Kidney (tissue), 14 donors: ENCODE results near the gene NIT2. TPM values are rescaled to one million over a fixed set of nuclear protein-coding genes. Genes with fewer than 3 reads are reported as not detected.
"Not testable (repeated sequence)": the region's sequence is repeated elsewhere in the genome, so short reads cannot be mapped to it uniquely, and the experiment has no call there.

Experiments
- DNase-seq, 5 donors: peaks; one replicate each; pipeline ENCODE4 v3.0.0-alpha.2; 2013 to 2020
- FAIRE-seq: peaks from 2 replicates; lab custom pipeline; 2012; peaks lifted over from hg19 to GRCh38; lab: Jason Lieb, UNC
- H3K27ac ChIP-seq, 2 donors: one replicate each; pipeline ENCODE4 v1.7.0; 2013; ENCODE audit warnings: low read depth in 2 of 2, low read length in 2 of 2, inconsistent platforms in 1 of 2
- H3K27me3 ChIP-seq: one replicate; pipeline ENCODE4 v1.7.1; 2013; ENCODE audit warnings: low read length, inconsistent platforms; ENCODE audit not compliant: control insufficient read depth, insufficient read depth
- H3K36me3 ChIP-seq, 3 donors: one replicate each; pipeline versions ENCODE4 v1.7.0 to v1.7.1; 2013; ENCODE audit warnings: low read length in 3 of 3, control low read depth in 1 of 3, inconsistent platforms in 1 of 3; ENCODE audit not compliant: insufficient read depth in 3 of 3, control insufficient read depth in 2 of 3
- H3K4me1 ChIP-seq, 3 donors: one replicate each; pipeline versions ENCODE4 v1.7.0 to v1.7.1; 2013; ENCODE audit warnings: low read length in 3 of 3, inconsistent platforms in 1 of 3, low read depth in 1 of 3; ENCODE audit not compliant: control insufficient read depth in 2 of 3, insufficient read depth in 2 of 3
- H3K4me3 ChIP-seq, 3 donors: one replicate each; pipeline versions ENCODE4 v1.7.0 to v1.8.1; 2013; ENCODE audit warnings: low read length in 3 of 3, control low read depth in 1 of 3, inconsistent platforms in 1 of 3
- H3K9ac ChIP-seq, 3 donors: one replicate each; pipeline versions ENCODE4 v1.7.0 to v1.7.1; 2013; ENCODE audit warnings: low read length in 3 of 3, control low read depth in 1 of 3, inconsistent platforms in 1 of 3
- H3K9me3 ChIP-seq, 3 donors: one replicate each; pipeline versions ENCODE4 v1.7.0 to v1.7.1; 2013; ENCODE audit warnings: low read length in 3 of 3, control low read depth in 1 of 3, inconsistent platforms in 1 of 3; ENCODE audit not compliant: control insufficient read depth in 2 of 3, insufficient read depth in 1 of 3
- intact Hi-C: fragments of 100-400 bp; cut with DNase I; formaldehyde crosslinking; loops from one replicate; pipeline ENCODE4 v1.11.1; 2022
- polyA plus RNA-seq: library from polyadenylated mRNA; stranded (reverse); fragments of 350-450 nt; fragmentation: Illumina TruSeq; extraction: RNeasy Lipid Tissue Mini Kit (QIAGEN cat#74804); gene quantifications from one replicate; pipeline ENCODE4 v1.2.3, GENCODE V29; 2014; ENCODE audit warnings: low read depth, low replicate concordance; ENCODE audit not compliant: insufficient read depth
- total RNA-seq: library from RNA; stranded (reverse); fragmentation: NEBNext Ultra II Directional; extraction: Animal tissue kit (Norgen Biotek cat#: 25700); gene quantifications from one replicate; pipeline ENCODE4 v1.2.1, GENCODE V29; 2021
- TF ChIP-seq, protein P1 (sequence below): IDR thresholded peaks from 3 replicates; pipeline ENCODE4 v1.5.1; 2012; ENCODE audit warnings: mild to moderate bottlenecking, moderate library complexity, borderline replicate concordance; ENCODE audit not compliant: insufficient read depth; ENCODE audit errors: extremely low read depth
- donor health status: control.
- donor health status: control.
- donor health status: control.
- donor health status: control.
- donor health status: control.
- donor health status: DM: yes; HTN: yes; CAD: no.
- donor health status: Normal renal cell carcinoma (clear cell type).

Gene NIT2
- total and polyA plus RNA-seq, 2 donors from 2014 or later: 57.5 to 180 TPM

DNA sequence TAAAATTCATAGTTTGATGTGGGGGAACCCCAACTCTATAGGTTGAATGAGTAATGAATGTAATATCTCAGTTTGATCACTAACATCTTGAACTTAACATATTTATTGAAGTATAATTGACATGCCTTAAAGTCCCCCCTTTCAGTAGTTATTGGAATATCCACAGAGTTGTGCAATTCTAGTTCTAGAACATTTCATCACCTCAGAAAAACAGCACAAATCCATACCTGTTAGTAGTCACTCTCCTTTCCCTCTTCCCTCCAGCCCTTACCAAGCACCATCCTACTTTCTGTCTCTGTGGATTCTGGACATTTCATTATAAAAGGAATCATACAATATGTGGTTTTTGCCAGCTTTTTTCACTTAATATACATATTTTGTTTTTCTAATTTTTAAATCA is 8.7 kb upstream of the NIT2 start:
- intact Hi-C loops: no loop called here
- Histone ChIP-seq H3K9ac (no peak overlapping the region), H3K27me3 (no peaks in the 10 kb centered on the region), H3K36me3 (no peaks in the 10 kb centered on the region), H3K4me3 (no peak overlapping the region), H3K27ac (no peak overlapping the region), H3K4me1 (no peaks in the 10 kb centered on the region), H3K9me3 (no peaks in the 10 kb centered on the region)
- TF ChIP-seq, protein P1, sequence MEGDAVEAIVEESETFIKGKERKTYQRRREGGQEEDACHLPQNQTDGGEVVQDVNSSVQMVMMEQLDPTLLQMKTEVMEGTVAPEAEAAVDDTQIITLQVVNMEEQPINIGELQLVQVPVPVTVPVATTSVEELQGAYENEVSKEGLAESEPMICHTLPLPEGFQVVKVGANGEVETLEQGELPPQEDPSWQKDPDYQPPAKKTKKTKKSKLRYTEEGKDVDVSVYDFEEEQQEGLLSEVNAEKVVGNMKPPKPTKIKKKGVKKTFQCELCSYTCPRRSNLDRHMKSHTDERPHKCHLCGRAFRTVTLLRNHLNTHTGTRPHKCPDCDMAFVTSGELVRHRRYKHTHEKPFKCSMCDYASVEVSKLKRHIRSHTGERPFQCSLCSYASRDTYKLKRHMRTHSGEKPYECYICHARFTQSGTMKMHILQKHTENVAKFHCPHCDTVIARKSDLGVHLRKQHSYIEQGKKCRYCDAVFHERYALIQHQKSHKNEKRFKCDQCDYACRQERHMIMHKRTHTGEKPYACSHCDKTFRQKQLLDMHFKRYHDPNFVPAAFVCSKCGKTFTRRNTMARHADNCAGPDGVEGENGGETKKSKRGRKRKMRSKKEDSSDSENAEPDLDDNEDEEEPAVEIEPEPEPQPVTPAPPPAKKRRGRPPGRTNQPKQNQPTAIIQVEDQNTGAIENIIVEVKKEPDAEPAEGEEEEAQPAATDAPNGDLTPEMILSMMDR: no peak
- DNase-seq: no peak
- no peak for FAIRE-seq

DNA sequence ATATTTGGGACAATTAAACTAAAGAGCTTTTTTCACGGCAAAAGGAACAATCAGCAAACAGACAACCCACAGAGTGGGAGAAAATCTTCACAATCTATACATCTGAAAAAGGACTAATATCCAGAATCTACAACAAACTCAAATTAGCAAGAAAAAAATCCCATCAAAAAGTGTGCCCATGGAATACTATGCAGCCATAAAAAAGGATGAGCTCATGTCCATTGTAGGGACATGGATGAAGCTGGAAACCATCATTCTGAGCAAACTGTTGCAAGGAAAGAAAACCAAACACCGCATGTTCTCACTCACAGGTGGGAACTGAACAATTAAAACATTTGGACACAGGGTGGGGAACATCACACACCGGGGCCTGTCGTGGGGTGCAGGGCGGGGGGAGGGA is 7.2 kb upstream of the NIT2 start:
- H3K4me3 ChIP-seq, H3K27me3 ChIP-seq, H3K4me1 ChIP-seq, DNase-seq, H3K9me3 ChIP-seq, FAIRE-seq, H3K36me3 ChIP-seq, H3K27ac ChIP-seq, H3K9ac ChIP-seq, intact Hi-C loops: not testable (repeated sequence)

DNA sequence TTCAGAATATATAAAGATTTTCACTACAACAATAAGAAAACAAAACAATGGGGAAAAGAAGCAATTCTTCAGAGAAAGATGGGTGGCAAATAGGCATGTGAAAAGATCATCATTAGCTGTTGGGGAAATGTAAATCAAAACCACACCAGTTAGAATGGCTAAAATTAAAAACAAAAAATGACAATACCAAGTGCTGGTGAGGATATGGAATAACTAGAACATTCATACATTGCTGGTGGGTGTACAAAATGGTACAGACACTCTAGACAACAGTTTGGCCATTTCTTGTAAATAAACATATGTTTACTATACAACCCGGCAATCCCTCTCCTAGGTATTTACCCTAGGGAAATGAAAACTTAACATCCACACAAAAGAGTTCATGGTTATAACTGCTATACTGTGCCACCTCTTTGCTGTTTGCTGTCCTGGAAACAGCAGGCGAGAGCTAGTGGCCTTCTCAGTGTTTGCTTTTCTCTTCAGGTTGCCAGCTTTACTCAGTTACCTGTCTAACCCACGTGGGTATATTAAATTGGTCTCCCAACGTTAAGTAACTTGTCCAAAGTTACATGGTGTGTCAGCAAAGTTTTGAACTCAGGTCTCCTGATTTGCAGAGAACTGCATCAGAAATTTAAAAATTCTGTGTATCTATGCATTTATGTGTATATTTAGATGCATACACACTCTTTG is 4.6 kb upstream of the NIT2 start:
- Histone ChIP-seq H3K9ac (no peak overlapping the region), H3K4me1 (peaks cover 0 to 6% (median 0%) of the 10 kb centered on the region in 3 donors), H3K27ac (no peak overlapping the region), H3K27me3 (no peaks in the 10 kb centered on the region), H3K4me3 (no peak overlapping the region), H3K36me3 (no peaks in the 10 kb centered on the region), H3K9me3 (no peaks in the 10 kb centered on the region)
- FAIRE-seq (no peak), DNase-seq (no peak)
- TF ChIP-seq, protein P1: no peak
- intact Hi-C loops: no loop called here

DNA sequence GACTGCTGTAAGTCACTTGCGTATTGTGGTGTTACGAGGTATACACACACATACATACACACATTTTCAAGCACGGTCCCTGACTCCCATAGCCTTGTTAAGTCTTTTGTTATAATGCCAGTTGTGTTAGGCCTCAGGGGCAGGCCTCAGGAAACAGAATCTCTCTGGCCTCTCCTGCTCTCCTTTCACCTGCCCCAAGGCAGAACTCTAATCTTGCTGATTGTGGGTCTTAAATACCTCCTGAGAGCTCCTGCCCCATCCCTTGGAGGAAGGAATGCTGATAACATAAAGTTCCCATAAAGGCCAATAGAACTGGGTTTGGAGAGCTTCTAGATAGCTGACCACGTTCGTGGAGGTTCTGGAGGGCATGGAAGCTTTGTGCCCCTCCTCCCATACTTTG is 3.9 kb upstream of the NIT2 start:
- Histone ChIP-seq H3K27me3 (no peaks in the 10 kb centered on the region), H3K9ac (no peak overlapping the region), H3K27ac (no peak overlapping the region), H3K36me3 (no peaks in the 10 kb centered on the region), H3K4me3 (no peak overlapping the region), H3K4me1 (peaks cover 0 to 9% (median 0%) of the 10 kb centered on the region in 3 donors), H3K9me3 (no peaks in the 10 kb centered on the region)
- FAIRE-seq (no peak), DNase-seq (no peak)
- intact Hi-C loops: no loop called here
- TF ChIP-seq, protein P1: no peak
